Vagina (tissue), 2 donors: ENCODE data around the gene ZBTB22.

Source experiments
- POLR2A ChIP-seq, 2 donors: fragments of 450-650 bp; IDR thresholded peaks; one replicate each; pipeline ENCODE4 v1.6.1; 2017; ENCODE audit warnings: antibody characterized with exemption in 2 of 2, mild to moderate bottlenecking in 2 of 2, moderate library complexity in 2 of 2
- TF ChIP-seq, protein P1 (sequence below), 3 experiments: fragments of 450-650 bp in 2 of 3; fragments of 200-600 bp in 1 of 3; sonication (generic) in 1 of 3; IDR thresholded peaks; one replicate each; pipeline ENCODE4 v1.5.1; 2017 to 2019; ENCODE audit warnings: antibody characterized with exemption in 3 of 3, mild to moderate bottlenecking in 2 of 3, moderate library complexity in 2 of 3

DNA sequence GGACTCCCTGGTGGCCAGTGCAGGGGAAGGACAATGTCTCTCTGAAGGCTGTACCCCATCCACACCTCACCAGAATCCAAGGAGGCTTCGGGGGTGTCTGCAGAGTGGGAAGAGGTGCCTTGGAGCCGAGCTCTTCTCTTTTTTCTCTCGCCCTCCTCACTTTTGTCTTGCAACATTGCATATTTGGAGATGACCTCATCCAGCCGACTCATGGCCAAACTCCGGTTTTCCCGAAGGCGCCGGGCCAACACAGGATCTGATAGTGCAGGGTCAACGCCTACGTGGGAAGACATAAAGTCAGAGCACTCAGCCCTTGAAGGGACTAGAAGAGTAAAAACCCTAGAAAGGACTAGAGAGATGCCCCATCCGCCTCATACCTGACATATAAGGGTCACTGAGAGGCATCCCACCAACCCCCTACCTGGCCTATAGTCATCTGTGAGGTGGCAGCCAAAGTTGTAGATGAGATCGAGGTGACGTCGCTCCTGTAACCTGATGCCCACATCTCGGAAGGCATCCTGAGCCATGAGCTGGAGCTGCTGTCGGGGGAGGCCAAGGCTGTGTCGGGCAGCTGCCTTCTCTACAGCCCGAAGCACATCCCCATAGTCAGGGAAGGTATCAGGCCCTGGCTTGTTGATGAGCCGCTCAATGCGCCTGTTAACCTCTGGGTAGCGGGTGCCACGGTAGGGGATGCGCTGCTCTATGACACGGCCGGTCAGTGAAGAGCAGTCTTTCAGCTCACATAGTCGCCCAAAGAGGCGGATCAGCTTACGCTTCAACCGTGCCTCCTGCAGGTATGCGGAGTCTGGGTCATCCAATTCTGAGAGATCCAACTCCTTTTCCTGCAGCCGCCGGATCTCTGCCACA, 3.0 kb upstream of the ZBTB22 start:
- TF ChIP-seq, protein P1, sequence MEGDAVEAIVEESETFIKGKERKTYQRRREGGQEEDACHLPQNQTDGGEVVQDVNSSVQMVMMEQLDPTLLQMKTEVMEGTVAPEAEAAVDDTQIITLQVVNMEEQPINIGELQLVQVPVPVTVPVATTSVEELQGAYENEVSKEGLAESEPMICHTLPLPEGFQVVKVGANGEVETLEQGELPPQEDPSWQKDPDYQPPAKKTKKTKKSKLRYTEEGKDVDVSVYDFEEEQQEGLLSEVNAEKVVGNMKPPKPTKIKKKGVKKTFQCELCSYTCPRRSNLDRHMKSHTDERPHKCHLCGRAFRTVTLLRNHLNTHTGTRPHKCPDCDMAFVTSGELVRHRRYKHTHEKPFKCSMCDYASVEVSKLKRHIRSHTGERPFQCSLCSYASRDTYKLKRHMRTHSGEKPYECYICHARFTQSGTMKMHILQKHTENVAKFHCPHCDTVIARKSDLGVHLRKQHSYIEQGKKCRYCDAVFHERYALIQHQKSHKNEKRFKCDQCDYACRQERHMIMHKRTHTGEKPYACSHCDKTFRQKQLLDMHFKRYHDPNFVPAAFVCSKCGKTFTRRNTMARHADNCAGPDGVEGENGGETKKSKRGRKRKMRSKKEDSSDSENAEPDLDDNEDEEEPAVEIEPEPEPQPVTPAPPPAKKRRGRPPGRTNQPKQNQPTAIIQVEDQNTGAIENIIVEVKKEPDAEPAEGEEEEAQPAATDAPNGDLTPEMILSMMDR (IDR thresholded peaks at IDR 0.05), result no peak
- TF ChIP-seq POLR2A (IDR thresholded peaks at IDR 0.05), result no peak
